Neural cell (in vitro differentiated cells): ENCODE measurements around the gene MAP1LC3B2.

Experiments used
- CTCF ChIP-seq: fragments of 450-650 bp; IDR thresholded peaks from 2 replicates; pipeline ENCODE4 v1.5.1; 2014; ENCODE audit warnings: antibody characterized with exemption, mild to moderate bottlenecking, moderate library complexity; ENCODE audit not compliant: poor library complexity, severe bottlenecking
- EZH2 ChIP-seq: fragments of 200-600, 300-800 bp; shearing (Covaris generic), sonication (generic); IDR thresholded peaks from 2 replicates; pipeline ENCODE4 v1.6.1; 2014; ENCODE audit warnings: antibody characterized with exemption, low read length, borderline replicate concordance, mild to moderate bottlenecking; ENCODE audit not compliant: insufficient read depth, poor library complexity, severe bottlenecking
- POLR2AphosphoS5 ChIP-seq: IDR thresholded peaks from 2 replicates; pipeline ENCODE4 v1.6.1; 2012

GRCh38 chr12:116590561-116590960, 31.4 kb downstream of the MAP1LC3B2 start:
- no peak for TF ChIP-seq CTCF
- TF ChIP-seq POLR2AphosphoS5 = no peak
- no peak for TF ChIP-seq EZH2
